Embryonic facial prominence (tissue), 1 donor: ENCODE results near the gene ILF3.
"Not testable (repeated sequence)": the region's sequence is repeated elsewhere in the genome, so short reads cannot be mapped to it uniquely, and the experiment has no call there.

ENCODE experiments used
- DNase-seq: peaks from one replicate; pipeline ENCODE4 v3.0.0-alpha.2; 2016; ENCODE audit errors: extremely low spot score

Gene ILF3

DNA sequence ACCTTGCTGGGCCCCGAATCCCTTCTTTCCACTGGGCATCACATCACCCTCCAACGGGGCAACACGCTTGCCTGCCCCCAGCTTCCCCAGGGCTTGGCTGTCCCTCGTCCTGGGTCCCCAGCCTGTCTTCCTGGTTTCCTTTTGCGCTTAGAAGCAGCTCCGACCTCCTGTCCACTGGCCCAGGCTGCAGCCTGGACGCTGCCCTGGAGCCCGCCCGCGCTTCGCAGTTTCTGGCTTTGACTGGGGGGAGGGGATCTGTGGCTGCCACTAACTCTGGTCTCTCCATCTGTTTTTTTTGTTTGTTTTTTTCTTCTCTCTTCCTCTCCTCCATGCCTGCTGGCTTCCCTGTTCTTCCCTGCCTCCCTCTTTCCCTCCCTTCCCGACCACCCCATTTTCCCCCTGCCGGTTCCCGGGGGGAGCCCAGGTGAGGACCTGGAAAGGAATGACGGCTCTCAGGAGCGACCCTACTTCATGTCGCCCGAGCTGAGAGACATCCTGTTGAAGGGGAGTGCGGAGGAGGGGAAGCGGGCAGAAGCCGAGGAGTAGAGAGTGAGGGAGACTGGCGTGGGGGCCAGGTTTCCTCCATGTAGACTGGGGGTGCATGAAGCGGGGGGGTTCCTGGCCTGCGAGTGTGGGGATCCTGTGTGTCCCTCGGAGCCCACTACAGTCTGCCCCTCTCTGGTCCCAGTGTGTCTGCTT is 11.5 kb upstream of the ILF3 start:
- DNase-seq = no peak

DNA sequence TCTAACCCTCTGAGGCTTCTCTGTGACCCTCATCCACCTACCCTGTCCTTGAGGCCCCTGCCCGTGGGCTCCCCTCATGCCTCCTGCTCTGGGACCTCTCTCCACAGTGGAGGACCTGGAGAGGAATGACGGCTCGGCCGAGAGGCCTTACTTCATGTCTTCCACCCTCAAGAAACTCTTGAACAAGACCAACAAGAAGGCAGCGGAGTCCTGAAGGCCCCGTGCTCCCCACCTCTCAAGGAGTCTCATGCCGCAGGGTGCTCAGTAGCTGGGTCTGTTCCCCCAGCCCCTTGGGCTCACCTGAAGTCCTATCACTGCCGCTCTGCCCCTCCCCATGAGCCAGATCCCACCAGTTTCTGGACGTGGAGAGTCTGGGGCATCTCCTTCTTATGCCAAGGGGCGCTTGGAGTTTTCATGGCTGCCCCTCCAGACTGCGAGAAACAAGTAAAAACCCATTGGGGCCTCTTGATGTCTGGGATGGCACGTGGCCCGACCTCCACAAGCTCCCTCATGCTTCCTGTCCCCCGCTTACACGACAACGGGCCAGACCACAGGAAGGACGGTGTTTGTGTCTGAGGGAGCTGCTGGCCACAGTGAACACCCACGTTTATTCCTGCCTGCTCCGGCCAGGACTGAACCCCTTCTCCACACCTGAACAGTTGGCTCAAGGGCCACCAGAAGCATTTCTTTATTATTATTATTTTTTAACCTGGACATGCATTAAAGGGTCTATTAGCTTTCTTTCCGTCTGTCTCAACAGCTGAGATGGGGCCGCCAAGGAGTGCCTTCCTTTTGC is 10.8 kb upstream of the ILF3 start:
- no peak for DNase-seq

DNA sequence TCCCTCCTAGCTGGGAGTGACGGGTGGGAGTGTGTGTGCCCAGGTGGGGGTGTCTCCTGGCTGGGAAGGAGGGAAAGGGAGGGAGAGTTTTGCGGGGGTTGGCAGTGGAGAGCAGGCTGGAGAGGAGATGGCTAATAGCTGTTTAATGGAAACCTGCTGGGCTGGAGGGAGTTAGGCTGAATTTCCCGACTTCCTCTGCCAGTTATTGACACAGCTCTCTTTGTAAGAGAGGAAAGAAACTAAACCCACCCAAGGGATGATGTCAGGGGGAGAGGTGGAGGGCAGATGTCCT is 10.2 kb upstream of the ILF3 start:
- DNase-seq = peak; percentile 84

- peak; percentile 75 for DNase-seq
Measured at GRCh38 chr19:10644260-10645007, 9.7 kb upstream of the ILF3 start.

DNA sequence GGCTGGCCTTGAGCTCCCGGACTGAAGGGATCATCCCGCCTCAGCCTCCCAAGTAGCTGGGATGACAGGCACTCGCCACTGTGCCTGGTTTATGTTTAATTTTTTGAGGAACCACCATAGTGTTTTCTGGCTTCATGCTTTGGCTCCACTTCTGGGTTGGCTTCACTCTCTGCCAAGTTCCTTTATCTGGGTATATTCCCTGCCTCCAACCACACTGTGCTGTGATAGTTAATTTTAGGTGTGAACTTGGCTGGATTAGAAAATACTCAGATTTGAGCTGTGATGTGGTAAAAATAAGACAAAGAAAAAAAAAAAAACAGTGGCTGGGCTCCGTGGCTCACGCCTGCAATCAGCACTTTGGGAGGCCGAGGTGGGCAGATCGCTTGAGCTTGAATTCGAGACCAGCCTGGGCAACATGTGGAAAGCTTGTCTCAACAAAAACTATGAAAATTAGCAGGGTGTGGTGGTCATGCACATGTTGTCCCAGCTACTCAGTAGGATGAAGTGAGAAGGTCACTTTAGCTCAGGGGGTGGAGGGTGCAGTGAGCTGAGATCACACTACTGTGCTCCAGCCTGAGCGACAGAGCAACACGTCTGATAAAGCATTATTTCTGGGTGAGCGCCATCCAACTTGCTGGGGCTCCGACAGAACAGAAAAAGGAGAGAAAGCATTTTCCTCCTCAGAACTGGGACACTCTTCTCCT is 7.5 kb upstream of the ILF3 start:
- DNase-seq = no peak

DNA sequence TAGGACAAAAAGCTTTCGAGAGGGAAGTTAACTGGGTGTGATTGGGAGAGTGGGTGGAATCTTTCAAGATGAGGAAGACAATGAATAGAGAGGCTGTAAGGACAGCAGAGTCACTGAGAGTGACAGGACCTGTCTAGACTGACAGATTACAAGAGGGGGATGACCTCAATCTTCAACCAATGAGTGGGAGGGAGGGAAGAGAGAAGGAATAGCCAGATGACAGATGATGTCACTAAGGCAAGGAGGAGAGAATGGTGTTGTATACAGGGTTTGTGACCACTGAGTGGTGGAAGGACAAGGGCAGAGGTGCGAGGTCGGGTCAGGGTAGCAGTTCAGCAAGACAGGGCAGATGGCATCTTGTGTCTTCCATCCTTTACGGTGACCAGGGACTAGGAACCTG is 5.8 kb upstream of the ILF3 start:
- DNase-seq = no peak

DNA sequence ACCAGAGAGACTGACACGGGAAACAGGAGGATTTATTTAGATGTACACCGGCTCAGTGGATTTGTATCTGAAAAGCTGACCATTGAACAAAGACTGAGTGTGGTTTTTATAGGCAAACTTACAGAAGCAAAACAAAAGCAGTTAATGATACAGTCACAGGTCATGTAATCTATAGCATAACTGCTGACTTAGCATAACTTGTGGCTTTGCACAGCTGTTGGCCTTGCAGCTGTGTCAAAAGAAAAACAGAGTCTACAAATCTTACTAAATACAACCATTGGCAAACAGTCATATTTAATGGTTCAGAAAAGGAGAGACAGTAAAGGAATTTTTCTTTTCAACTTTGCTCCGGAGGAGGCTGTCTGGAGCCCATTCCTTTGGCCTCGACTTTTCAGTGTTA is 2.3 kb upstream of the ILF3 start:
- DNase-seq = no peak

DNA sequence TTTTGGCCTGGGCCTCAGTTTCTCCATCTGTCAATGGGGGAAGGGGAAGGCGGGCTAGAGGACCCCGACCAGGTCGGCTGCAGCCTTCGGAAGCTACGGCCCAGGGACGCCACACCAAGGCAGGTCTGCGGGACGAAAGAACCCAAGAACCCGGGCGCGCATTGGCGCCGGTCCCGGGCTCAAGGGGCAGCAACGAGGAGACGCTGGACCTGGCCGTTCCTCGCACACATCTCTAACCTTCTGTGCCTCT is 739 bp upstream of the ILF3 start:
- no peak for DNase-seq

DNA sequence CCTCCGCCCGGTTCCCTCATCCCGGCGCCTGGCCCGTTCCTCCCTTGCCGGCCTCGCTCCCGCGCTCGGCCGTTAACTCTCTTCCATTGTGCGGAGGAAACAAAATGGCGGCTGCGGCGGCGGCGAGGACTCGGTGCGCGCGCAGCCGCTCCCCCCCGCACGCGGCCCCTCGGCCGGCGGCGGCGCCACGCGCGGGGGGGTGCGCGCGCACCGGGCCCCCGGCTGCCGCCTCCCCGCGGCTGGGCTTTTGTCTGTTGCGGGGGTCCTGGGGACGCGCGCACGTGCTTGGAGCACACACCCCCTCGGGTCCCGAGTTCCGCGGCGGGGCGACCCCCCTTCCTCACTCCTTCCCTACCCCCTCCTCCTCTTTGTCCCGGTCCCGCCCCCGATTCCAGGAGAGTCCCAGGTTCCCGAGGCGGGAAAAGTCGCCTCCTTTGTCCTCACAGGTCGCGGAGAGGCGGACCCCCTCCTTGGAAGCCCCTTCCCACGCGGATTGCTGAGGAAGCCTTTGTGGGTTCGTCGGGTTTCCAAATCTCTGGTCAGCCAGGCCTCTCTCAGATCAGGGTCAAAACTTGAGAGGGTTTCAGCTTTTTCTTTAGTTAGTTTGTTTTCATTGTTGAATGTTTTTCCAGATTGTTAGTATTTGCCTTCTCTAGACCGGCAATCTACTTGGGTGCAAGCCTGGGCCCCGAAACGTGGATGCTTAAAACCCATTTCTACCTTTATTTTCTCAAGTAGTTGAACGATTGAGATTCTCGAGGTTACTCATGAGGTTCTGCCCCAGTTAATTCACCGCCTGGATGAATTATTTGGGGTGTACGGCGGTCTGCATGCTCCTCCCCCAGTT is 687 bp downstream of the ILF3 start:
- no peak for DNase-seq

DNA sequence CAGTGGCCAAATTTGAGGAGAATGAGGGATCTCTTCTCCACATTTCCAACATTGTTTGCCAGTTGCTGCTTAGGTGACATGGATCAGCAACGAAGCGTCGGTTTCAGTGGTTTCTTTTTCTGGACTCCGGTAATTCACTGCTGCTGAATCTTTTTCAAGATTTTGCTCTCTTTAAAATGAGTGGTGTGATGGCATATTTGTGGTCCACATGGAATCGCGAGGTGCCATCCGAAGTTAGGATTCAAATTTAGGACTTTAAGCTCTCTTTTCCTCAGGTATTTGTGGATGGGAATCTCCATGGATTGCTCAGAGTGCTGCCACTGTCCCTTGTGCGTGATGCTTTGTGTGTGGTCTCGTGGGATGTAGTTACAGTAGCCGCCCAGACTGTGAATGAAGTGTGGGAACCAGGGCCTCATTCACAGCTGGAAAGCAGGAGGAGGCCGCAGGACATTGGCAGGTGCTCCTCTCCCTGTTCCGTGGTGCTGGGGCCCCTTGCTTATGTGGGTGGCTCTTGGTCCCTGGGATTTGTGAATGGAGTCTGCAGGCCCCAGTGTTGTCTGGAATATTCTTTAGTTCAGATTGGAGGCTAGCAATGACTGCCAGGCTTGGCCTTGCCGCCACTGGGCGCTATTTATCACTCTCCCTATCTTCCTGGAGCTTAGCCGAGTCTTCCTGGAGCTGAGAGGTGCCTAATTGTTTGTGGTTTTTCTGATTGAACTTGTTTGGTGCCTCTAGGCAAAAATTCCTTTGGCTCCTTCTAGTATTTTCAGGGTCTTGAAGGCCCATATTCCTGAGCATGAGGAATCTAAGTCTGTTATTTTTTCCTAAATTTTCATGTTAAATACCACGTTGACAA is 1.5 kb downstream of the ILF3 start:
- DNase-seq = no peak

DNA sequence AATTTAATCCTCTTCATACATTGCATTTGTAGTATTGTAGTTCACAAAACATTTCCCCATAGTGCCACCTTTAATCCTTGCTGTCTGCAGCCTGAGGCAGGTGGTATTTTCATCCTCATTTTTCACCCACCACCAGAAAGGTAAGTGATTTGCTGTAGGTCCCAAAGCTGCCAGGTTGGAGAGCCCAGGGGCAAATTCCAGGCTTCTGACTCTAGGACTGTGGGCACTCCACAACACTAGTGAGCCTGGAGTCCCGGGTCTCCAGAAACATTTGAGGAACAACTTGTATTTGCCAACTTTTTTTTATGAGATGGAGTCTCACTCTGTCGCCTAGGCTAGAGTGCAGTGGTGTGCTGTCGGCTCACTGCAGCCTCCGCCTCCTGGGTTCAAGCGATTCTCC is 6.2 kb downstream of the ILF3 start:
- DNase-seq = no peak

GRCh38 chr19:10661946-10662345 is 7.8 kb downstream of the ILF3 start:
- DNase-seq = no peak

GRCh38 chr19:10662384-10663251 is 8.5 kb downstream of the ILF3 start:
- no peak for DNase-seq

DNA sequence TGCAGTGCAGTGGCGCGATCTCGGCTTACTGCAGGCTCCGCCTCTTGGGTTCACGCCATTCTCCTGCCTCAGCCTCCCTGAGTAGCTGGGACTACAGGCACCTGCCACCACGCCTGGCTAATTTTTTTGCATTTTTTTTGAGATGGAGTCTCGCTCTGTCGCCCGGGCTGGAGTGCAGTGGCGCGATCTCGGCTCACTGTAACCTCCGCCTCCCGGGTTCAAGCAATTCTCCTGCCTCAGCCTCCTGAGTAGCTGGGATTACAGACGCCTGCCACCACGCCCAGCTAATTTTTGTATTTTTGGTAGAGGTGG is 9.1 kb downstream of the ILF3 start:
- DNase-seq = not testable (repeated sequence)

GRCh38 chr19:10667867-10668266 is 13.7 kb downstream of the ILF3 start:
- DNase-seq = no peak

- no peak for DNase-seq
Measured at GRCh38 chr19:10669246-10669645, 15.1 kb downstream of the ILF3 start.

- DNase-seq = no peak
Measured at GRCh38 chr19:10670182-10670581, 16.0 kb downstream of the ILF3 start.

- no peak for DNase-seq
Measured at GRCh38 chr19:10670876-10671804, 17.0 kb downstream of the ILF3 start.

DNA sequence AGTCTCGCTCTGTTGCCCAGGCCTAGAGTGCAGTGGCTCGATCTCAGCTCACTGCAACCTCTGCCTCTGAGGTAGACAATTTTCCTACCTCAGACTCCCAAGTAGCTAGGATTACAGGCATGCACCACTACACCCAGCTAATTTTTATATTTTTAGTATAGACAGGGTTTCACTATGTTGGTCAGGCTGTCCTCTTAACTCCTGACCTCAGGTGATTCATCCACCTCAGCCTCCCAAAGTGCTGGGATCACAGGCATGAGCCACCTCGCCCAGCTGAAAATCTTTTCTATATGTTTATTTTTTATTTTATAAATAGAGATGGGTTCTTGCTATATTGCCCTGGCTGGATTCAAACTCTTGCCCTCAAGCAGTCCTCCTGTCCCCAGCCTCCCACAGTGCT is 17.8 kb downstream of the ILF3 start:
- DNase-seq = not testable (repeated sequence)
